Colonic mucosa (tissue), 4 donors: Measurements from ENCODE around the gene PIP4K2A. TPM values are rescaled to one million over a fixed set of nuclear protein-coding genes. Genes with fewer than 3 reads are reported as not detected.

Source experiments
- DNase-seq: peaks from one replicate; pipeline ENCODE4 v3.0.0-alpha.2; 2020
- H3K27ac ChIP-seq: fragments of 200-600 bp; one replicate; pipeline ENCODE4 v1.8.0; 2021
- H3K27me3 ChIP-seq: fragments of 200-600 bp; one replicate; pipeline ENCODE4 v1.8.0; 2021
- H3K36me3 ChIP-seq: fragments of 200-600 bp; one replicate; pipeline ENCODE4 v1.8.0; 2021
- H3K4me1 ChIP-seq: fragments of 200-600 bp; one replicate; pipeline ENCODE4 v1.8.0; 2021; ENCODE audit warnings: mild to moderate bottlenecking
- H3K4me3 ChIP-seq: fragments of 200-600 bp; one replicate; pipeline ENCODE4 v1.8.0; 2021
- H3K9ac ChIP-seq, 2 donors: one replicate each; pipeline ENCODE4 v1.7.0; 2013; ENCODE audit warnings: control low read depth in 2 of 2, low read depth in 2 of 2, low read length in 2 of 2
- H3K9me3 ChIP-seq: fragments of 200-600 bp; one replicate; pipeline ENCODE4 v1.8.0; 2021
- intact Hi-C: fragments of 100-400 bp; cut with DNase I; formaldehyde crosslinking; loops from one replicate; pipeline ENCODE4 v1.14.1; 2022
- total RNA-seq, 2 donors: library from RNA; stranded (reverse); fragmentation: NEBNext Ultra II Directional in 1 of 2; extraction: Animal tissue kit (Norgen Biotek cat#: 25700) in 1 of 2; gene quantifications; one replicate each; pipeline ENCODE4 v1.2.1, GENCODE V29; 2021
- TF ChIP-seq, protein P1 (sequence below): fragments of 200-600 bp; IDR thresholded peaks from one replicate; pipeline ENCODE4 v1.8.0; 2022; ENCODE audit warnings: antibody characterized with exemption, mild to moderate bottlenecking
- donor health status: healthy.
- donor health status: DM: no; HTN: no; CAD: no.
- donor health status: DM: no; HTN: no; CAD: no.

PIP4K2A gene
- total RNA-seq, 2 donors from 2014 or later = 12.1 to 14.9 TPM

- no peak for DNase-seq
- H3K4me1 ChIP-seq = no peaks in the 10 kb centered on the region
- no peak overlapping the region for H3K27ac ChIP-seq
- no peaks in the 10 kb centered on the region for H3K9me3 ChIP-seq
- no peaks in the 10 kb centered on the region for H3K27me3 ChIP-seq
- H3K4me3 ChIP-seq = no peak overlapping the region
- TF ChIP-seq, protein P1, sequence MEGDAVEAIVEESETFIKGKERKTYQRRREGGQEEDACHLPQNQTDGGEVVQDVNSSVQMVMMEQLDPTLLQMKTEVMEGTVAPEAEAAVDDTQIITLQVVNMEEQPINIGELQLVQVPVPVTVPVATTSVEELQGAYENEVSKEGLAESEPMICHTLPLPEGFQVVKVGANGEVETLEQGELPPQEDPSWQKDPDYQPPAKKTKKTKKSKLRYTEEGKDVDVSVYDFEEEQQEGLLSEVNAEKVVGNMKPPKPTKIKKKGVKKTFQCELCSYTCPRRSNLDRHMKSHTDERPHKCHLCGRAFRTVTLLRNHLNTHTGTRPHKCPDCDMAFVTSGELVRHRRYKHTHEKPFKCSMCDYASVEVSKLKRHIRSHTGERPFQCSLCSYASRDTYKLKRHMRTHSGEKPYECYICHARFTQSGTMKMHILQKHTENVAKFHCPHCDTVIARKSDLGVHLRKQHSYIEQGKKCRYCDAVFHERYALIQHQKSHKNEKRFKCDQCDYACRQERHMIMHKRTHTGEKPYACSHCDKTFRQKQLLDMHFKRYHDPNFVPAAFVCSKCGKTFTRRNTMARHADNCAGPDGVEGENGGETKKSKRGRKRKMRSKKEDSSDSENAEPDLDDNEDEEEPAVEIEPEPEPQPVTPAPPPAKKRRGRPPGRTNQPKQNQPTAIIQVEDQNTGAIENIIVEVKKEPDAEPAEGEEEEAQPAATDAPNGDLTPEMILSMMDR = no peak
- intact Hi-C loops = no loop called here
- H3K9ac ChIP-seq = no peak overlapping the region
- H3K36me3 ChIP-seq = no peaks in the 10 kb centered on the region
Measured at GRCh38 chr10:22542773-22543172, 171.6 kb downstream of the PIP4K2A start.

DNA sequence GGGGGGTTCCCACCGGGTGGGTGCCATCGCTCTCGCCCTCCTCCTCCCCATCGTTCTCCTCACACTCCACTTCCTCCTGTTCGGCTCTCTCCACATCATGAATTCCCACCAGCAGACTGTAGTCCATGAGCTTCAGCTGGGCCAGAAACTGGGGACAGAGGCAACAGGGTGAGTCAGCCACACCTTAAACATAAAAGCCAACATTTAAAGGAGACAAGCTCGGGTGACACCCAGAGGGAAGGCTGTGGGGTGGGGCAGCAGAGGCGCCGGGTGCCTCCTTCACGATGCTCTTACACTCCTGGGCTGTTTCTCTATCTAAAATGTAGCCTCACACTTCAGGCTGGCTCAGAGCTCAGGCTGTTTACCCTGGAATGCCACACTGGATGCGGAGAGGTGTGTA lies 172.5 kb downstream of the PIP4K2A start:
- intact Hi-C loops = no loop called here
- no peaks in the 10 kb centered on the region for H3K36me3 ChIP-seq
- H3K4me3 ChIP-seq = no peak overlapping the region
- H3K27ac ChIP-seq = no peak overlapping the region
- H3K27me3 ChIP-seq = no peaks in the 10 kb centered on the region
- H3K4me1 ChIP-seq = no peaks in the 10 kb centered on the region
- H3K9me3 ChIP-seq = no peaks in the 10 kb centered on the region
- no peak overlapping the region for H3K9ac ChIP-seq
- TF ChIP-seq, protein P1 = no peak
- DNase-seq = no peak

GRCh38 chr10:22539579-22540298 lies 174.6 kb downstream of the PIP4K2A start:
- intact Hi-C loops = no loop called here
- Histone ChIP-seq H3K9ac (no peak overlapping the region), H3K4me3 (no peak overlapping the region), H3K27me3 (no peaks in the 10 kb centered on the region), H3K27ac (no peak overlapping the region), H3K36me3 (no peaks in the 10 kb centered on the region), H3K4me1 (no peaks in the 10 kb centered on the region), H3K9me3 (no peaks in the 10 kb centered on the region)
- no peak for DNase-seq
- TF ChIP-seq, protein P1 = no peak

- Histone ChIP-seq H3K36me3 (no peaks in the 10 kb centered on the region), H3K9me3 (no peaks in the 10 kb centered on the region), H3K4me1 (no peaks in the 10 kb centered on the region), H3K4me3 (no peak overlapping the region), H3K27ac (no peak overlapping the region), H3K9ac (no peak overlapping the region), H3K27me3 (no peaks in the 10 kb centered on the region)
- TF ChIP-seq, protein P1 = no peak
- intact Hi-C loops = no loop called here
- DNase-seq = no peak
Measured at GRCh38 chr10:22537810-22538209, 176.6 kb downstream of the PIP4K2A start.

DNA sequence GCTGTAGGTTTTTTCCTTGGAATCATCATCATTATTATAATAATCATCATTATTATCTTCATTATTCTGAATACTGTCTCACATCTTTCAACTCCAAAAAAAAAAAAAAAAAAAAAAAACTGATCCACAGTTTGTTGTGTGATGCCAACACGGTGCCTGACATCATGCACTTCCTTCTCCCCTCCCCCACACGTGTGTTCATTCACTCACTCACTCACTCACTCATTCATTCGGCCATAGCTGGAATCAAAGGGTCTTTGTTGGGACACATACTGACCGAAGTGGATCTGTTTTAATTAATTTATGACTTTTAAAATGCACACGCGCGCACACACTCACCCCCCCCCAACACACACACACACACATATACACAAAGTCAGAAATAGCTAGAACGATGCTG lies 177.8 kb downstream of the PIP4K2A start:
- Histone ChIP-seq H3K9me3 (no peaks in the 10 kb centered on the region), H3K36me3 (no peaks in the 10 kb centered on the region), H3K4me3 (no peak overlapping the region), H3K9ac (no peak overlapping the region), H3K27me3 (no peaks in the 10 kb centered on the region), H3K27ac (no peak overlapping the region), H3K4me1 (no peaks in the 10 kb centered on the region)
- no peak for DNase-seq
- intact Hi-C loops = no loop called here
- TF ChIP-seq, protein P1 = no peak
